Stimulated activated CD4-positive, alpha-beta T cell treated with anti-CD3 and anti-CD28 coated beads, TNF-alpha, amount 100 ng/mL, for 24 hours (primary cell): ENCODE results near the gene LIPG.

Experiments used
- DNase-seq, 3 experiments: peaks; one replicate each; pipeline ENCODE4 v3.0.0-alpha.2; 2020; ENCODE audit warnings: low read depth in 3 of 3

LIPG gene

GRCh38 chr18:49638891-49639557 lies 77.2 kb downstream of the LIPG start:
- DNase-seq: no peak

GRCh38 chr18:49639643-49640391 lies 78.0 kb downstream of the LIPG start:
- DNase-seq: no peak

- no peak for DNase-seq
These were observed 78.9 kb downstream of the LIPG start for GRCh38 chr18:49640741-49641140.

- no peak for DNase-seq
These were observed 83.3 kb downstream of the LIPG start for GRCh38 chr18:49645196-49645595.

- no peak for DNase-seq
These were observed 84.0 kb downstream of the LIPG start for GRCh38 chr18:49645841-49646351.

- no peak for DNase-seq
These were observed 85.0 kb downstream of the LIPG start for GRCh38 chr18:49646873-49647272.

- DNase-seq: no peak
These were observed 85.8 kb downstream of the LIPG start for GRCh38 chr18:49647496-49648168.

- no peak for DNase-seq
These were observed 86.5 kb downstream of the LIPG start for GRCh38 chr18:49648326-49648725.
